ENCODE measurements around the gene CCDC172.
"Not testable (repeated sequence)": the region's sequence is repeated elsewhere in the genome, so short reads cannot be mapped to it uniquely, and the experiment has no call there.

CCDC172 gene

DNA sequence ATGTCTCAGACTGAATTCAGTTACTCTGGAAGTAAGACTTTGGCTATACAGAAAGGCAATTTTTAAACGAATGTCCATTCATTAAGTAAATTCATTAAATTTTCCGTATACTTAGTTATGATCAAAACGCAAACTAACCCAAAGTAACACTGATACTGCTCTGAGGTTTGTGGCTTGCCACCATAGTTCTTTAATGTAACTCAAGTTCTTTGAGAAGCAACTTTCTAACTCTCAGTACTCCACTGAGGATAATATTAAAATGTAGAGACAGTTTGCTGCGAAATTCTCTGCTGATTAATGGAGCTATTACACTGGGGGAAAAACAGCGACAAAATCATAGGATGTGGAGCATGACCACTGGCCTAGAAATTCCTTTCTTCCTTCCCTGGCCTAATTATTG, 58.0 kb downstream of the CCDC172 start:
- Mint-ChIP-seq H3K36me3 (ENCODE audit: low read depth) (no peaks in the 10 kb centered on the region), H3K27ac (no peak overlapping the region), H3K4me3 (no peak overlapping the region), H3K27me3 (ENCODE audit: low read depth) (no peaks in the 10 kb centered on the region), H3K4me1 (no peaks in the 10 kb centered on the region), H3K9me3 (no peaks in the 10 kb centered on the region)
- TF ChIP-seq, protein P1, sequence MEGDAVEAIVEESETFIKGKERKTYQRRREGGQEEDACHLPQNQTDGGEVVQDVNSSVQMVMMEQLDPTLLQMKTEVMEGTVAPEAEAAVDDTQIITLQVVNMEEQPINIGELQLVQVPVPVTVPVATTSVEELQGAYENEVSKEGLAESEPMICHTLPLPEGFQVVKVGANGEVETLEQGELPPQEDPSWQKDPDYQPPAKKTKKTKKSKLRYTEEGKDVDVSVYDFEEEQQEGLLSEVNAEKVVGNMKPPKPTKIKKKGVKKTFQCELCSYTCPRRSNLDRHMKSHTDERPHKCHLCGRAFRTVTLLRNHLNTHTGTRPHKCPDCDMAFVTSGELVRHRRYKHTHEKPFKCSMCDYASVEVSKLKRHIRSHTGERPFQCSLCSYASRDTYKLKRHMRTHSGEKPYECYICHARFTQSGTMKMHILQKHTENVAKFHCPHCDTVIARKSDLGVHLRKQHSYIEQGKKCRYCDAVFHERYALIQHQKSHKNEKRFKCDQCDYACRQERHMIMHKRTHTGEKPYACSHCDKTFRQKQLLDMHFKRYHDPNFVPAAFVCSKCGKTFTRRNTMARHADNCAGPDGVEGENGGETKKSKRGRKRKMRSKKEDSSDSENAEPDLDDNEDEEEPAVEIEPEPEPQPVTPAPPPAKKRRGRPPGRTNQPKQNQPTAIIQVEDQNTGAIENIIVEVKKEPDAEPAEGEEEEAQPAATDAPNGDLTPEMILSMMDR (IDR thresholded peaks at IDR 0.05; ENCODE audit: unreplicated experiment in 3 of 3): no peak

DNA sequence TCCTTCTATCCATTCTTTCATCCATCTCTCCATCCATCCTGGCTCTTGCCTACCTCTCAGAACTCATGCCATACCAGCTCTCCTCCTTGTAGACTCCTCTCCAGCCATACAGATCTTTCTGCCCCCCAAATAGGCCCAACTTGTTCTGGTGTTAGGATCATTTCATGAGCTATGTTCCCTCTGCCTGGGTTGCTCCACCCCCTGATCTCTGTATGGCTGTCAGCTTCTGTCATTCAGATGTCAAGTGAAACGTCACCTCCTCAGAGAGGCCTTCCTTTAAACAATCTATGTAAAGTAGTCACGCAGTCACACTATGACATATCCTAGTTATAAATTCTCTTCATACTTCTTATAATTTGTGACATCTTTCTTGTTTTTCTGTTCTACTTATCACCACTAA, 61.1 kb downstream of the CCDC172 start:
- H3K27me3 Mint-ChIP-seq (ENCODE audit: low read depth): peaks cover 6% of the 10 kb centered on the region
- H3K4me1 Mint-ChIP-seq: no peaks in the 10 kb centered on the region
- no peaks in the 10 kb centered on the region for H3K36me3 Mint-ChIP-seq (ENCODE audit: low read depth)
- no peaks in the 10 kb centered on the region for H3K9me3 Mint-ChIP-seq
- H3K4me3 Mint-ChIP-seq: no peak overlapping the region
- TF ChIP-seq, protein P1 (IDR thresholded peaks at IDR 0.05; ENCODE audit: unreplicated experiment in 3 of 3): no peak
- no peak overlapping the region for H3K27ac Mint-ChIP-seq

DNA sequence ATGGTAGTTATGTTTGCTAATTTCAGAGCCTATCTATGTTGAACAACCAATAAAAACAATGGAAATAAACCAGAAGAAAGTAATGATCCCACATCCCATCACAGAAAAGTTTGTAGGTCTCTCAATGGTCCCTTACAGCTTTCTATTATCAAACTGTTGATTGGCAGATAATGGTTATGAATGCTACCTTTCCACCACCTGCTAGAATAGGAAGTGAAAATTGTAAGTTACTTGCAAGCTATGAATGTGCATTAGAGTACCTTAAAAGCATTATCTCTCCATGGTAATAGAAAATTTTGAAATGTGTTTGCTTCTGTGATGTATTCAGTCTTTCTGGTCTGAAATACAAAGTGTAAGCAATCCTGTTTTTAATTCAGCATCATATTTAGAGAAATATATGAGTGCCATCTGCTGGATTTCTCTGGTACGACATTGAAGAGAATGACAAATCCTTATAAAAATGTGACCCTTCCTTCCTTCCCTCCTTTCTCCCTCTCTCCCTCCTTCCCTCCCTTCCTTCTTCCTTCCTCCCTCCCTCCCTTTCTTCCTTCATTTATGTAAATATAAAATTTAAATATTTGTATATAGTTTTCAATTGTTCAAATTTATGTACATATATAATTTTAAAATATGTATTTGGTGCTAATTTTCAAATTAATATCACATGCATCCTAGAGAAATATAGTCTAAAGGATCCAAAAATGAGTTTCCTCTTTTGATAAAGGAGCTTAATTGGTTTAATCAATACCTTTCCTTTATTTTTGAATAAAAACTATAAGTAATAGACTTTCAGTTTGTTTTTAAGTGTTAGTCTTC, 62.0 kb downstream of the CCDC172 start:
- Mint-ChIP-seq H3K4me1 (no peaks in the 10 kb centered on the region), H3K27ac (no peak overlapping the region), H3K27me3 (ENCODE audit: low read depth) (peaks cover 6% of the 10 kb centered on the region), H3K9me3 (no peaks in the 10 kb centered on the region), H3K36me3 (ENCODE audit: low read depth) (no peaks in the 10 kb centered on the region), H3K4me3 (no peak overlapping the region)
- TF ChIP-seq, protein P1 (IDR thresholded peaks at IDR 0.05; ENCODE audit: unreplicated experiment in 3 of 3): peak; percentile 64 to 77 (median 67)

DNA sequence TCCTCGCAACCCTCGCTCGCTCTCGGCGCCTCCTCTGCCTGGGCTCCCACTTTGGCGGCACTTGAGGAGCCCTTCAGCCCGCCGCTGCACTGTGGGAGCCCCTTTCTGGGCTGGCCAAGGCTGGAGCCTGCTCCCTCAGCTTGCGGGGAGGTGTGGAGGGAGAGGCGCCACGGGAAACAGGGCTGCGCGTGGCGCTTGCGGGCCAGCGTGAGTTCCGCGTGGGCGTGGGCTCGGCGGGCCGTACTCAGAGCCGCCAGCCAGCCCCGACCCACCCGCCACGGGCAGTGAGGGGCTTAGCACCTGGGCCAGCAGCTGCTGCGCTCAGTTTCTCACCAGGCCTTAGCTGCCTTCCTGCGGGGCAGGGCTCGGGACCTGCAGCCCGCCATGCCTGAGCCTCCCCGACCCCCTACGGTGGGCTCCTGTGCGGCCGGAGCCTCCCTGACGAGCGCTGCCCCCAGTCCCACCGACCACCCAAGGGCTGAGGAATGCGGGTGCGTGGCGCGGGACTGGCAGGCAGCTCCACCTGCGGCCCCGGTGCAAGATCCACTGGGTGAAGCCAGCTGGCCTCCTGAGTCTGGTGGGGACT, 69.1 kb downstream of the CCDC172 start:
- peaks cover 10% of the 10 kb centered on the region for H3K27me3 Mint-ChIP-seq (ENCODE audit: low read depth)

DNA sequence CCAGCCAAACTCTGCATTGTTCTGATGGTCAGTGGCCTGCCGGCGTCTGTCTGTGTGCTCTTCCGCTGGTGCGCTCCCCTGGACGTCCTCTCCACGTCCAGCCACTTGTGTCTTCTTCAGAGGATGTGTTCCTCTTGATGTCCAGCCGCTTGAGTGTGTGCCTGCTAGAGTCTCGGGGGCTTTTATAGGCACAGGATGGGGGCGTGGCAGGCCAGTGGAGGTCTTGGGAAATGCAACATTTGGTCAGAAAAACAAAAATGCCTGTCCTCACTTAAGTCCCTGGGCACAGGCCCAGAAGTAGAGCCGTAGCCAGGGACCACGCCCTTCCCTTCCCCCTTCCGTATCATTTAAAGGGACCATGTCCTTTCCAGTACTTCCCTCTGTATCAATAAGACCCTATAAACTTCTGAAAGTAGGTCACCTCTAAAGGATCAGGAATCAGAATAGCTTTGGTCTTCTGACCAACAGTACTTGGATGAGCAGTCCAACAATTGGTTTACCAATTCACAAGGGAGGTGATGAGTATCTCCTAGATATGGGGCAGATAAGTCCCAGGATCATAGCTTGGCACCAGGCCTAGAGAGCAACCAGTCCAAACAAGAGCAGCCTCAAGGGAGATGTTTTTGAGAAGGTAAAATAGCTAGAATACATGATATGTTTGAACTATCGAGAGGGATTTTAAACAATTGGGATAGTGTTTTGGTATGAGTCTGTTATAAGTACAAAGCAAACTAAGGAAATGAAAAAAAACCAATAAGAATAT, 71.2 kb downstream of the CCDC172 start:
- peaks cover 20% of the 10 kb centered on the region for H3K9me3 Mint-ChIP-seq
- no peaks in the 10 kb centered on the region for H3K4me1 Mint-ChIP-seq
- H3K4me3 Mint-ChIP-seq: no peak overlapping the region
- TF ChIP-seq, protein P1 (IDR thresholded peaks at IDR 0.05; ENCODE audit: unreplicated experiment in 3 of 3): no peak
- H3K27me3 Mint-ChIP-seq (ENCODE audit: low read depth): peaks cover 4% of the 10 kb centered on the region
- peaks cover 4% of the 10 kb centered on the region for H3K36me3 Mint-ChIP-seq (ENCODE audit: low read depth)
- H3K27ac Mint-ChIP-seq: no peak overlapping the region

More for the DNA sequence above, 69.1 kb downstream of the CCDC172 start:
- H3K36me3 Mint-ChIP-seq (ENCODE audit: low read depth); H3K4me1 Mint-ChIP-seq; H3K27ac Mint-ChIP-seq; H3K4me3 Mint-ChIP-seq: not testable (repeated sequence)
- H3K9me3 Mint-ChIP-seq: peaks cover 20% of the 10 kb centered on the region

DNA sequence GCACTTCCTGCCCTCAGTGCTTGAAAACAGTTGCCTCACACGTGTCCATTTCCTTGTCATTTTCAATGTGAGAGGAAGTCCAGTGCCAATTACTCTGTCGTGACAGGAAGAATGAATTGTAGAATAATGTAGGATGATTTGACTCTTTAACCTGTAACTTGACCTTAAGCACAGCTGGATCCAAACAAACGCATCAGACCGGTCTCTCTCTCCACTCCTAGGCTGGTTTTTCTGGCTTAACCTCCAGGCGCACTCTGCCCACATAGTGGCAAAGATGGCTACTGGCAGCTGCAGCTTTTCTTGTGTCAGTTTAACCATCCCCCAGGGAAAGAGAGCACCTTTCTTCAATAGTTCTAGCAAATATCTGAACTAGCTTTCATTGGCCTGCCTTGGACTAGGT, 74.0 kb downstream of the CCDC172 start:
- TF ChIP-seq, protein P1 (IDR thresholded peaks at IDR 0.05; ENCODE audit: unreplicated experiment in 3 of 3): no peak
- Mint-ChIP-seq H3K4me1 (no peaks in the 10 kb centered on the region), H3K27me3 (ENCODE audit: low read depth) (peaks cover 4% of the 10 kb centered on the region), H3K36me3 (ENCODE audit: low read depth) (peaks cover 4% of the 10 kb centered on the region), H3K4me3 (no peak overlapping the region), H3K27ac (no peak overlapping the region), H3K9me3 (peaks cover 14% of the 10 kb centered on the region)

Data from nephron (organoid).